ENCODE measurements around the gene COLEC12. TPM values are rescaled to one million over a fixed set of nuclear protein-coding genes. Genes with fewer than 3 reads are reported as not detected.

Gene COLEC12
- total RNA-seq, 1 donor from 2014 or later, result 11.6 TPM

- peaks cover 7% of the 10 kb centered on the region for H3K27me3 Mint-ChIP-seq (ENCODE audit: low read depth, unreplicated experiment)
- H3K27ac Mint-ChIP-seq (ENCODE audit: unreplicated experiment), result peak overlapping the region; percentile 48
- Histone ChIP-seq H3K4me3 (ENCODE audit: insufficient read depth, low read depth, low read length) (peak overlapping the region; percentile 13), H3K9me3 (ENCODE audit: insufficient read depth, low read depth, low read length) (no peaks in the 10 kb centered on the region), H3K27ac (ENCODE audit: low read depth, low read length) (no peak overlapping the region), H3K27me3 (ENCODE audit: insufficient read depth, low read length) (no peaks in the 10 kb centered on the region), H3K4me2 (ENCODE audit: low read length) (peak overlapping the region; percentile 60), H2AFZ (ENCODE audit: low read depth, low read length) (peak overlapping the region; percentile 50), H4K20me1 (ENCODE audit: insufficient read depth, low read length) (no peaks in the 10 kb centered on the region), H3K36me3 (ENCODE audit: insufficient read depth, low read length) (no peaks in the 10 kb centered on the region), H3K79me2 (ENCODE audit: insufficient read depth, low read length) (no peaks in the 10 kb centered on the region), H3K4me1 (ENCODE audit: insufficient read depth, low read length) (peaks cover 12% of the 10 kb centered on the region), H3K9ac (ENCODE audit: low read length) (peak overlapping the region; percentile 17)
- peaks cover 1% of the 10 kb centered on the region for H3K36me3 Mint-ChIP-seq (ENCODE audit: low read depth, unreplicated experiment)
- TF ChIP-seq EZH2 (IDR thresholded peaks at IDR 0.05; ENCODE audit: insufficient read depth, low read length) (no peak), CTCF (IDR thresholded peaks at IDR 0.05; ENCODE audit: insufficient read depth, low read depth, low read length) (no peak)
- peaks cover 12% of the 10 kb centered on the region for H3K4me1 Mint-ChIP-seq (ENCODE audit: low read depth, unreplicated experiment)
- H3K9me3 Mint-ChIP-seq (ENCODE audit: unreplicated experiment), result peaks cover 4% of the 10 kb centered on the region
- FAIRE-seq (peak; percentile 73), DNase-seq (ENCODE audit: low read depth) (no peak)
- no peak overlapping the region for H3K4me3 Mint-ChIP-seq (ENCODE audit: unreplicated experiment)
These were observed 43.4 kb downstream of the COLEC12 start for GRCh38 chr18:457140-457519.

GRCh38 chr18:456361-457139 is 44.0 kb downstream of the COLEC12 start:
- peak overlapping the region; percentile 50 for H2AFZ ChIP-seq (ENCODE audit: low read depth, low read length)
- peaks cover 12% of the 10 kb centered on the region for H3K4me1 ChIP-seq (ENCODE audit: insufficient read depth, low read length)
- H4K20me1 ChIP-seq (ENCODE audit: insufficient read depth, low read length), result no peaks in the 10 kb centered on the region
- peaks cover 12% of the 10 kb centered on the region for H3K4me1 Mint-ChIP-seq (ENCODE audit: low read depth, unreplicated experiment)
- peaks cover 1% of the 10 kb centered on the region for H3K36me3 Mint-ChIP-seq (ENCODE audit: low read depth, unreplicated experiment)
- no peak overlapping the region for H3K4me3 Mint-ChIP-seq (ENCODE audit: unreplicated experiment)
- H3K27ac ChIP-seq (ENCODE audit: low read depth, low read length), result no peak overlapping the region
- no peak overlapping the region for H3K27ac Mint-ChIP-seq (ENCODE audit: unreplicated experiment)
- peaks cover 7% of the 10 kb centered on the region for H3K27me3 Mint-ChIP-seq (ENCODE audit: low read depth, unreplicated experiment)
- H3K9ac ChIP-seq (ENCODE audit: low read length), result peak overlapping the region; percentile 17
- no peaks in the 10 kb centered on the region for H3K79me2 ChIP-seq (ENCODE audit: insufficient read depth, low read length)
- peak; percentile 49 for FAIRE-seq
- H3K4me3 ChIP-seq (ENCODE audit: insufficient read depth, low read depth, low read length), result no peak overlapping the region
- no peak for TF ChIP-seq CTCF (IDR thresholded peaks at IDR 0.05; ENCODE audit: insufficient read depth, low read depth, low read length)
- TF ChIP-seq EZH2 (IDR thresholded peaks at IDR 0.05; ENCODE audit: insufficient read depth, low read length), result no peak
- H3K9me3 Mint-ChIP-seq (ENCODE audit: unreplicated experiment), result peaks cover 6% of the 10 kb centered on the region
- DNase-seq (ENCODE audit: low read depth), result no peak
- H3K9me3 ChIP-seq (ENCODE audit: insufficient read depth, low read depth, low read length), result no peaks in the 10 kb centered on the region
- no peaks in the 10 kb centered on the region for H3K27me3 ChIP-seq (ENCODE audit: insufficient read depth, low read length)
- no peaks in the 10 kb centered on the region for H3K36me3 ChIP-seq (ENCODE audit: insufficient read depth, low read length)
- peak overlapping the region; percentile 60 for H3K4me2 ChIP-seq (ENCODE audit: low read length)

GRCh38 chr18:453400-453799 is 47.1 kb downstream of the COLEC12 start:
- Histone ChIP-seq H3K9me3 (ENCODE audit: insufficient read depth, low read depth, low read length) (no peaks in the 10 kb centered on the region), H3K4me3 (ENCODE audit: insufficient read depth, low read depth, low read length) (no peak overlapping the region), H3K27ac (ENCODE audit: low read depth, low read length) (no peak overlapping the region), H3K4me1 (ENCODE audit: insufficient read depth, low read length) (peaks cover 12% of the 10 kb centered on the region), H3K79me2 (ENCODE audit: insufficient read depth, low read length) (no peaks in the 10 kb centered on the region), H3K9ac (ENCODE audit: low read length) (no peak overlapping the region), H2AFZ (ENCODE audit: low read depth, low read length) (no peak overlapping the region), H3K4me2 (ENCODE audit: low read length) (no peak overlapping the region), H3K36me3 (ENCODE audit: insufficient read depth, low read length) (no peaks in the 10 kb centered on the region), H4K20me1 (ENCODE audit: insufficient read depth, low read length) (no peaks in the 10 kb centered on the region), H3K27me3 (ENCODE audit: insufficient read depth, low read length) (no peaks in the 10 kb centered on the region)
- Mint-ChIP-seq H3K4me3 (ENCODE audit: unreplicated experiment) (no peak overlapping the region), H3K36me3 (ENCODE audit: low read depth, unreplicated experiment) (peaks cover 6% of the 10 kb centered on the region), H3K4me1 (ENCODE audit: low read depth, unreplicated experiment) (peaks cover 16% of the 10 kb centered on the region), H3K9me3 (ENCODE audit: unreplicated experiment) (peaks cover 16% of the 10 kb centered on the region), H3K27me3 (ENCODE audit: low read depth, unreplicated experiment) (peaks cover 5% of the 10 kb centered on the region), H3K27ac (ENCODE audit: unreplicated experiment) (no peak overlapping the region)
- DNase-seq (ENCODE audit: low read depth) (no peak), FAIRE-seq (no peak)
- TF ChIP-seq CTCF (IDR thresholded peaks at IDR 0.05; ENCODE audit: insufficient read depth, low read depth, low read length) (no peak), EZH2 (IDR thresholded peaks at IDR 0.05; ENCODE audit: insufficient read depth, low read length) (no peak)
